ENCODE results near the gene TMTC2. TPM values are rescaled to one million over a fixed set of nuclear protein-coding genes. Genes with fewer than 3 reads are reported as not detected.

Gene TMTC2
- total RNA-seq, 4 donors from 2014 or later: 6.5 to 11.3 (median 8.9) TPM

DNA sequence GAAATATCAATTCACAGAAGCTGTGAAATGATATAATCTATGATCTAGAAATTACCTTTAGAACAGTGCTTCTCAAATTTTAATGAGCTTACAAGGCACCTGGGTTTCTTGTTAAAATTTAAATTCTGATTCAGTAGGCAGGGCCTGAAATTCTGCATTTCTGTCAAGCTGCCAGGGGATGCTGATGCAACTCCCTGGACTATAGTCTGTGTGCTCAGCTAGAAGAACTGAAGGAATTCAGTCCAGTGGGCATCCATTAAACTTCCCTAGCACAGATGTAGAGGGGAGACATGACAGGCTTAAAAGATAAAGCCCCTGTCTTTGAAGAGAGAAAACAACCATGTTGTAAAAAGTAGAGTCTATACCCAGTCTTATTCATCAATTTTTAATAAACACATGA lies 441.8 kb downstream of the TMTC2 start:
- no peak for TF ChIP-seq CTCF (IDR thresholded peaks at IDR 0.05; ENCODE audit: low read depth)

DNA sequence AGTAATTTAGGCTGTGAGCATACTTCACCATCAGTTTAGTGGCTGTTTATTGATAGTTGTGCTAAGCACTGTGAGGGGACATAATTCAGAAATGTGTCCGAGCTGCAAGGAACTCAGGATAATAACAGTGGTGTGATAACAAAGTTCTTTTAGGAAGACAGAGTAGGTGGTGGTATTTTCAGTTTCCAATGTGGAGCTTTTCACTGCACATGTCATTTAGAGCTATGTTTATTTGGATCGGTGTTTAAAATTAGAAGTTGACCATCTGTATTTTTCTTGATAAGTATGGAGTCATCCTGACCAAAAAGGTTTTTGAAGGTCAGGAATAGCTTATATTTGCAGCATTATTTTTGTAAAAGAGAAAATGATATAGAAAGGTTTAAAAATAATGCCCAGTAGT lies 443.5 kb downstream of the TMTC2 start:
- no peak for TF ChIP-seq CTCF (IDR thresholded peaks at IDR 0.05; ENCODE audit: low read depth)

DNA sequence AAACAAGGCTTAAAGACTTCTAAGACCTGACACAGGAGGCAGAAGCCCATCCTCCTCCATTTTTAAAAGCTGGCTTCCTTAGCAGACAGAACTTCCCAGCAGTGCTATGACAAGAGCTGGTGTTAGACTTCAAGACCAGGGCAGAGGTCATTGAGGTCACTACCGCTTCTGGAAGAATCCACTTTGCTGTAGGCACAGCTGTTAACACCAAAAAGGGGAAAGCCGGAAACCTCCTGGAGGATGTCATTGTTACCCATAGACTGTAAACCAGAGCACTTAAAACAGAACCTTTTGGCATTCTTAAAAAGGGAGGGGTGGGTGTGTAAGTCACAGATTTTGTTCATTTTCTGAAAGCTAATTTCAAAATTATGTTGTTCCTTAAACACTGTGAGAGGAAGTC lies 445.7 kb downstream of the TMTC2 start:
- no peak for TF ChIP-seq CTCF (IDR thresholded peaks at IDR 0.05; ENCODE audit: low read depth)

DNA sequence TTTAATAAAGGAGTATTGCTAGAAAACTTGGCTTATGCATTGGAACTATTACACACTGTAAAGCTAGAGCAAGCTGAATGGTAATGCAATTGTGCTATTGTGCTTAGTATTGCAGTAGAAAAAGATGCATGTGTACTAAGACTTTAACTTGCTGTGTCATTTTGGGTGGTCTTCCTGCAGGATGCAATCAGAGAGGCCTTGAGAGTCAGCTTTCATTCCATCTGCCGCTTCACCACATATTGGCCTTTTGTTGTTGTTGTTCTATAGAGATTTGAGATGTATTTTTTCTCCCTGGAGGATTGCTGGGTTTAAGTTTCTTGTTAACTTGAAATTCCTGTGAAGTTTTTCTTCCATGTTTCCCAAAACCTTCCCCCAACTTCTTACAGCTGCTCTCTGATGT lies 449.7 kb downstream of the TMTC2 start:
- no peak for TF ChIP-seq CTCF (IDR thresholded peaks at IDR 0.05; ENCODE audit: low read depth)

GRCh38 chr12:83140135-83140534 lies 453.4 kb downstream of the TMTC2 start:
- no peak for TF ChIP-seq CTCF (IDR thresholded peaks at IDR 0.05; ENCODE audit: low read depth)

DNA sequence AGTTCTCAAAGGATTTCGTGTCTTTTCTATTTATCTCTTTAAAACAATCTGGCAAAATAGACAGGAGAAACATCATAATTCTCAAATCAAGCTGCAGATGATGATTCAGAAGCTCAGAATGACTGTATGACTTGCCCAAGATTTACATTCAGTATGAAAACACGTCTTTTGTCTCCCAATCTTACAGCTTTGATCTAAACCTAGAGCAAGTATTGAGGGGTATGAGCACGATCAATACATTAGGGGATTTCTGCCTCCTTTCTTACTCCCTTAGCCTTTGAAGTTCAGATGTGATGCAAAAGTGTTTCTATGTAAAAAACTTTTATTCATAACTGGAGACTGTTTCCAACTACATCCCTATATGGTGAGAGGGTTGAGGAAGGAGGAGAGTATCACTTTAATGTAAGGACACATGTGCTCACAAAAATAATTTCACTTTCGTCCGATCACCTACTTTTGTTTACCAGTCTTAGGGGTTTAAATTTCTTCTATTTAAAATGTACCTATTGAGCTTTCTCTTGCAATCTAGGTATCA lies 454.8 kb downstream of the TMTC2 start:
- TF ChIP-seq CTCF (IDR thresholded peaks at IDR 0.05; ENCODE audit: low read depth): no peak

DNA sequence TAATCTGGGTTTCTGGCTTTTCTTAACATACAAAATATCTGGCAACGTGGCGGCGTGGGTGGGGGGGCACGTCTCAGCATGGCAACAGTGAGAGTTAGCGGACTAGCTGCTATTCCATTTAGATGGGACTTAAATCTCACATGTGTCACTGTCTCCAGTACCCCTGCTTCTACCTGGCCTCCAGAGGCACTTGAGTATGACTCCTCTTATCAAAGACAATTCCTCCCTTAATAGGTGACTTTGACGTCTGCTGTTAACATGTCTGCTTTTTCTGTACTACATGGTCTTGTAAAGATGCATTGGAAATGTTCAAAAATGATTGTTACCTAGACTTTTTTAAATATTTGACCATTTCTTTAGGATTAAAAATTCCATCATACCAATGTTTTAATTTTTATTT lies 456.2 kb downstream of the TMTC2 start:
- no peak for TF ChIP-seq CTCF (IDR thresholded peaks at IDR 0.05; ENCODE audit: low read depth)

All from subcutaneous adipose tissue (tissue), 4 donors.